G401.6 (cell line): ENCODE results near the gene NOXA1.
"Not testable (repeated sequence)": the region's sequence is repeated elsewhere in the genome, so short reads cannot be mapped to it uniquely, and the experiment has no call there.

Source experiments
- FAIRE-seq: peaks from 2 replicates; lab custom pipeline; 2012; peaks lifted over from hg19 to GRCh38; lab: Jason Lieb, UNC

The NOXA1 gene

GRCh38 chr9:137422604-137423513 lies at the start of gene NOXA1, which contains the start of gene EXD3:
TSS of gene NOXA1 (plus strand) at chr9:137423393. CDS start at chr9:137423530, 137 bp downstream.
TSS of gene EXD3 (minus strand) at chr9:137423162. CDS start at chr9:137395357, 27,805 bp downstream.
- FAIRE-seq = no peak

- no peak for FAIRE-seq
Observed at GRCh38 chr9:137373611-137373980, 49.6 kb upstream of the NOXA1 start.

GRCh38 chr9:137374131-137374845 lies 48.9 kb upstream of the NOXA1 start:
- FAIRE-seq = no peak

- FAIRE-seq = no peak
Observed at GRCh38 chr9:137375321-137376058, 47.7 kb upstream of the NOXA1 start.

GRCh38 chr9:137376386-137376785 lies 46.8 kb upstream of the NOXA1 start:
- no peak for FAIRE-seq

GRCh38 chr9:137378688-137379410 lies 44.3 kb upstream of the NOXA1 start:
- FAIRE-seq = not testable (repeated sequence)

GRCh38 chr9:137379761-137380161 lies 43.4 kb upstream of the NOXA1 start:
- FAIRE-seq = no peak

GRCh38 chr9:137380171-137380570 lies 43.0 kb upstream of the NOXA1 start:
- no peak for FAIRE-seq

GRCh38 chr9:137380606-137381005 lies 42.6 kb upstream of the NOXA1 start:
- FAIRE-seq = no peak

GRCh38 chr9:137381501-137382443 lies 41.4 kb upstream of the NOXA1 start:
- no peak for FAIRE-seq

- FAIRE-seq = no peak
Observed at GRCh38 chr9:137382444-137383080, 40.6 kb upstream of the NOXA1 start.

- FAIRE-seq = no peak
Observed at GRCh38 chr9:137383081-137383783, 40.0 kb upstream of the NOXA1 start.

GRCh38 chr9:137383784-137384756 lies 39.1 kb upstream of the NOXA1 start:
- no peak for FAIRE-seq

- FAIRE-seq = no peak
Observed at GRCh38 chr9:137385061-137385655, 38.0 kb upstream of the NOXA1 start.

- FAIRE-seq = not testable (repeated sequence)
Observed at GRCh38 chr9:137386507-137387113, 36.6 kb upstream of the NOXA1 start.

GRCh38 chr9:137387114-137387890 lies 35.9 kb upstream of the NOXA1 start:
- no peak for FAIRE-seq
